NOMO-1 treated with DMSO at 0.1 percent for 48 hours (cell line): ENCODE data around the gene FBXO44.

Source experiments
- DNase-seq: peaks from one replicate; lab custom pipeline; 2025; ENCODE audit not compliant: unreplicated experiment; lab: John Stamatoyannopoulos, UW

FBXO44 gene

GRCh38 chr1:11657654-11658053, 3.0 kb downstream of the FBXO44 start:
- DNase-seq: no peak

DNA sequence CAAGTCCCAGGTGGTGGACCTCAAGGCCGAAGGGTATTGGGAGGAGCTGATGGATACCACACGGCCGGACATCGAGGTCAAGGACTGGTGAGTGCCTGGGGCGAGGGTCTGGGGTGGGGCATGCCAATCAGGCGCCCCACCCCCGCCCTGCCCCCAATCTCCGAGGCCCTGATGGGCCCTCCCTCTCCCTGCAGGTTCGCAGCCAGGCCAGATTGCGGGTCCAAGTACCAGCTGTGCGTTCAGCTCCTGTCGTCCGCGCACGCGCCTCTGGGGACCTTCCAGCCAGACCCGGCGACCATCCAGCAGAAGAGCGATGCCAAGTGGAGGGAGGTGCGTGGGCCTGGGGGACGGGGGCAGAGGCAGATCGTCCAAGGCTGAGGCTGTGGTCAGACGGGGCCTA, 3.9 kb downstream of the FBXO44 start:
- DNase-seq: no peak

GRCh38 chr1:11659748-11660147, 5.1 kb downstream of the FBXO44 start:
- DNase-seq: no peak

GRCh38 chr1:11661103-11661502, 6.4 kb downstream of the FBXO44 start:
- no peak for DNase-seq

- DNase-seq: peak; percentile 30
Observed at GRCh38 chr1:11664336-11665065, 9.8 kb downstream of the FBXO44 start.

DNA sequence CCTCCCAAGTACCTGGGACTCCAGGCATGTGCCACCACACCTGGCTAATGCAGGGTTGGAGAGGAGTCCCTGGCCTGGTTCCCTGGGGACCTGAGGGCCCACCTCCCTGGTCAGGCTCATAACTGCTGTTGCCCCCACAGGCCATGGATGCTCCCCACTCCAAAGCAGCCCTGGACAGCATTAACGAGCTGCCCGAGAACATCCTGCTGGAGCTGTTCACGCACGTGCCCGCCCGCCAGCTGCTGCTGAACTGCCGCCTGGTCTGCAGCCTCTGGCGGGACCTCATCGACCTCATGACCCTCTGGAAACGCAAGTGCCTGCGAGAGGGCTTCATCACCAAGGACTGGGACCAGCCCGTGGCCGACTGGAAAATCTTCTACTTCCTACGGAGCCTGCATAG, 13.8 kb downstream of the FBXO44 start:
- DNase-seq: no peak

DNA sequence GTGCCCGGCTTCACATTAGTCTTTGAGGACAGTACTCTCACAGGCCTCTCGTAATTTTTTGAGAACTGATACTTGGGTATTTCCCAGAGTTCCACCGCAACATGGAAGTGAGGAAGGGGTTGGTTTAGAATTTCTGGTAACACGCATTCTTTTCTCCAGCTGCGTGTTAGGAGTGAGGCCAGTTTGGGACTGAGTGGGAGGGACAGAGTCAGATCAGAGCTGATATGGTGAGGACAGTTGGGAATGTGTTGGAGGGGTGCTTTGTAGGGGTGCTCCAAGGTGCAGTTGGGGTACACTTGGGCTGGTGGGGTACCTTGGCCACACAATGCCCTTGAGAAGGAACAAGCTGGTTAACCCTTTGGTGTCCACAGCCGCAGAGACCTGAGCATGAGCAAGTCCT, 16.1 kb downstream of the FBXO44 start:
- no peak for DNase-seq

GRCh38 chr1:11671205-11671543, 16.5 kb downstream of the FBXO44 start:
- no peak for DNase-seq

DNA sequence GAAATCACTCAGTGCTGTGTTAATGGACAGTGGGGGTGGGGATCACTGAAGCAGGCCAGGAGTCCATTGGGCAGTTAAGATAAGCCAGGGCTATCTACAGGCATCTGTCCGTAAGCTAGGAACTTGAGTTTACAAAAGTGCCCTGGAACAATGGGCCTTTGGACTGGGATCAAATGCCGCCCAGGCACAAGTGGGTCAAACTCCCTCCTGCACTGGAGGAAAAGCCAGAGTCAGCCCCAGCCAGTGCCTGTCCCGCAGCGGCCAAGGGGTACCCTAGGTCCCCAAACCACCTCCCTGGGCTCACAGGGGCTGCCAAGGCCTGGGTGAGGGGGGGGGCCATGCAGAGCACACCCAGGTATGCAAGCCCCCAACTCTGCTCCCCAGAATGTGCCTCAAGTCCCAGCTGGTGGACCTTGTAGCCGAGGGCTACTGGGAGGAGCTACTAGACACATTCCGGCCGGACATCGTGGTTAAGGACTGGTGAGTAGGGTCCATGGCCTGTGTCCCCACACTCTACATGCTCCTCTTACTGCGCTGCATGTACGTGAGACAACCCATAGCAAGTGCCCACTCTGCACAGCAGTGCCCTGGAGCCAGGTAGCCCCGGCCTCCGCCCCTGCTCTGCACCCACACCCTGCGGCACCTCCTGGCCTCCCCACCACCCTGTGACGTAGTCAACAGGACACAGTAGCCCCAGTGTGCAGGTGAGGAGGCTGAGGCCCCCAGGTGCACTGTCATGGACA, 17.0 kb downstream of the FBXO44 start:
- no peak for DNase-seq

DNA sequence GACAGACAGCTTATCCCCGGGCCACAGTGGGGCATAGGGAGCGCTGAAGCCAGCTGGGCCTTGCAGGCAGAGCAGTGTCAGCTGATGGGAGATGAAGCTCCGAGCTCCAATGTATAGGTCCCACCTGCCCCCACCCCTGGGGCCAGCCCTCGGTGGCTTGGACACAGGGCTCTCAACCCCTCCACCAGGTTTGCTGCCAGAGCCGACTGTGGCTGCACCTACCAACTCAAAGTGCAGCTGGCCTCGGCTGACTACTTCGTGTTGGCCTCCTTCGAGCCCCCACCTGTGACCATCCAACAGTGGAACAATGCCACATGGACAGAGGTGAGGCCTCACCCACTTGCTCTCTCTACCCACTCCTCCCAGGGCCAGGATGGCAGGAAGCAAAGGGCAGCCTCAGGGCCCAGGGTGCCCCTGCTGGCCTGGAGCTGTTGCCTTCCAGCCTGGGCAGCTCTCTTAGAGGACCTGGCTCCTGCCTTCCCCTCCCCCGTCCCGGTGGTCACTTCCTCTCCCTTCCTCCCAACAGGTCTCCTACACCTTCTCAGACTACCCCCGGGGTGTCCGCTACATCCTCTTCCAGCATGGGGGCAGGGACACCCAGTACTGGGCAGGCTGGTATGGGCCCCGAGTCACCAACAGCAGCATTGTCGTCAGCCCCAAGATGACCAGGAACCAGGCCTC, 18.6 kb downstream of the FBXO44 start:
- no peak for DNase-seq

DNA sequence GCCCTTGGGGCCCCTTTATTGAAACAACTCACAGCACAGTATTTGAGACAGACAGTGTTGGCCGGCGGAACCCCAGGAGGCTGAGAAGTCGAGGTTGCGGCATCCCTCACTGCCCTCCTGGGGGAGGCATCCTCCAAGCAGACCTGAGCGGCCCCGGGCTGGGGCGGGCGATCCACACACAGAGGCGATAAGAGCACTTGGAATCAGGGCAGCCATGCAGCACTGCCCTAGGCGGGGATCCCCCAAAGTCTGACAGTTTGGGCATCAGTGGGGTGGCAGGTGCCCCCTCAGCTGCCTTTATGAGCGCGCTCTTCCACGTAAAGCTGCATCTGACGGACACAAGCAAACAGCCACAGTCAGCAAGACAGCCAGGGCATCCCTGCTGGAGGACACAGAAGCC, 19.8 kb downstream of the FBXO44 start:
- no peak for DNase-seq

- DNase-seq: no peak
Observed at GRCh38 chr1:11675325-11675724, 20.6 kb downstream of the FBXO44 start.

GRCh38 chr1:11676386-11677103, 21.9 kb downstream of the FBXO44 start:
- DNase-seq: no peak

- no peak for DNase-seq
Observed at GRCh38 chr1:11678442-11678841, 23.8 kb downstream of the FBXO44 start.

GRCh38 chr1:11680270-11681070, 25.8 kb downstream of the FBXO44 start:
- DNase-seq: no peak

DNA sequence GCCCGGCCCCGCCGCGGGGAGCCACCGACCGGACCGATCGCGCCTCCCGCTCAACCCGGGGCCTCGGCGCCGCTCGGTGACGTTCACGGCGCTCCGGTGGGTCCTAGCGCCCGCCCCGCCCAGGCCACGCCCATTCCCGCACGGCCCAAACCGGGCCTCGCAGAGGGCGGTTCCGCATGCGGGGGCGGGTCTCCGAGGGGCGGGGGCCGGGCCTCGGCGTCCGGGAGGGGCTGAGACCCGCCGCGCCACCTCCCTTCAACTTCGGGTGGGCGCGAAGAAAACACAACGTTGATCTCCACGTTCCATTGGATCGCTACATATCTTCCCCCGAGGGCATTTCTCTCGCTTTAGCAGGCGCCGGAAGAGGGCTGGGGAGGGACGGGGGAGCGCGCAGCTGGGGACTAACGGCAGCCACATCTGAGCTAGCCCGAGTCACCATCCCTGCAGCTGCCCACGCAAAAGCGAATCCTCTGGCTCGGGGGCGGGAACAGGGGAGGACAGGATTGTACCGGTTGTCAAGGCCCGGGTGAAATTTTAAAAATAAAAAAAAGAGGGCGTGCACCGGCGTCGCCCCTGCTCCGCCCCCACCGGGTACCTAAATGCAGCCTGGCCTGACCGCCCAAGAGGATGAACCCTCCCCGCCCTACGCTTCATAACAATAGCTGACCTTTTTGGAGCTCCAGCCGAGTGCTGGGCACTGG, 26.5 kb downstream of the FBXO44 start, which contains the start of gene MAD2L2:
TSS of gene MAD2L2 (minus strand) at position 78 of the 701 bp plus-strand sequence. CDS start 547 bp downstream, outside the sequence.
- peak; percentile 80 for DNase-seq

- no peak for DNase-seq
Observed at GRCh38 chr1:11682287-11682771, 27.7 kb downstream of the FBXO44 start.

DNA sequence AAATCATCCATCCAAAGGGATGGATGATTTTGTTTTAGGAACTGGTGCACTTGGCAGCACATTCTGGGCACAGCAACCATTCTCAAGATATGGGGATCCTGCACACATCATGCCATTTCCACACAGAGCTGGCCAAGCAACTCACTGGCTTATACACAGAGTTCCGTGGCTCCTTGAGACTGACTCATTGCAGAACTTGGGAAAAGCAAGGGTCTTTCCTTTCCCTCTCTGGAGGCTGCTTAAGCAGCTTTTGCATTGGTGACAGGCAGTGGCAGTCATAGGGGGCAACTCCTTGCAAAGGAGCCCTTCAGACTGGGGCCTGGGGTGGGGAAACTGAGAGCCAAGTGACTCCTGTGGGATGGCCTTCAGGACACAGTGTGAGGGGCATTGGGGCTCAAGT, 28.1 kb downstream of the FBXO44 start:
- no peak for DNase-seq

GRCh38 chr1:11684070-11684469, 29.4 kb downstream of the FBXO44 start:
- DNase-seq: no peak
